Right lobe of liver (tissue), 4 donors: ENCODE results near the gene FBXO10.

Experiments
- CTCF ChIP-seq, 4 donors: fragments of 200-600 bp in 3 of 4; fragments of 450-650 bp in 1 of 4; IDR thresholded peaks; one replicate each; pipeline versions ENCODE4 v1.5.1 to v1.8.0; 2016 to 2022; ENCODE audit warnings: antibody characterized with exemption in 4 of 4, mild to moderate bottlenecking in 2 of 4
- POLR2A ChIP-seq: fragments of 450-650 bp; IDR thresholded peaks from one replicate; pipeline ENCODE4 v1.6.1; 2017; ENCODE audit warnings: antibody characterized with exemption, mild to moderate bottlenecking
- donor health status: DM: no; HTN: no; CAD: no.
- donor health status: DM: no; HTN: no; CAD: no.
- donor health status: DM: no; HTN: yes; CAD: no.

- TF ChIP-seq CTCF (IDR thresholded peaks at IDR 0.05) (no peak), POLR2A (no peak)
Measured at GRCh38 chr9:37562826-37563225, 13.4 kb downstream of the FBXO10 start.
